MCF 10A (cell line): Measurements from ENCODE around the gene SDHAF1. TPM values are rescaled to one million over a fixed set of nuclear protein-coding genes. Genes with fewer than 3 reads are reported as not detected.

Source experiments
- BruUV-seq: library from RNA; stranded (reverse); fragments of 400-500 nt; replicated peaks from 2 replicates; lab custom pipeline; 2021; lab: Mats Ljungman, UMichigan
- CTCF ChIA-PET: fragments of 300-600 bp; sonication (Branson Sonifier 250); formaldehyde crosslinking; extraction: SDS; loops from one replicate; lab custom pipeline; 2021; ENCODE audit warnings: antibody characterized with exemption, inconsistent platforms; lab: Yijun Ruan, JAX
- POLR2A ChIA-PET: fragments of 300-600, 350-650 bp; sonication (Branson Sonifier 250); formaldehyde crosslinking; extraction: SDS; loops from one replicate; lab custom pipeline; 2020; ENCODE audit warnings: antibody characterized with exemption, inconsistent platforms; lab: Yijun Ruan, JAX
- DNase-seq: peaks from one replicate; pipeline ENCODE4 v3.0.0-alpha.2; 2018; ENCODE audit not compliant: unreplicated experiment
- H3K27ac Mint-ChIP-seq: one replicate; pipeline ENCODE4 v1.8.0; 2022; ENCODE audit warnings: mild to moderate bottlenecking, low read depth, mixed read lengths; ENCODE audit not compliant: unreplicated experiment
- H3K27me3 Mint-ChIP-seq: one replicate; pipeline ENCODE4 v1.8.0; 2022; ENCODE audit warnings: mixed read lengths; ENCODE audit not compliant: insufficient read depth, unreplicated experiment
- H3K36me3 Mint-ChIP-seq: one replicate; pipeline ENCODE4 v1.8.0; 2022; ENCODE audit warnings: mild to moderate bottlenecking, moderate library complexity, mixed read lengths; ENCODE audit not compliant: insufficient read depth, unreplicated experiment
- H3K4me1 Mint-ChIP-seq: one replicate; pipeline ENCODE4 v1.8.0; 2022; ENCODE audit warnings: mixed read lengths; ENCODE audit not compliant: insufficient read depth, unreplicated experiment
- H3K4me3 Mint-ChIP-seq: one replicate; pipeline ENCODE4 v1.8.0; 2022; ENCODE audit warnings: mild to moderate bottlenecking, moderate library complexity, mixed read lengths; ENCODE audit not compliant: unreplicated experiment
- H3K9me3 Mint-ChIP-seq: one replicate; pipeline ENCODE4 v1.8.0; 2022; ENCODE audit warnings: mixed read lengths; ENCODE audit not compliant: unreplicated experiment
- CTCF ChIP-seq: fragments of 200-600 bp; IDR thresholded peaks from one replicate; pipeline ENCODE4 v1.8.0; 2022; ENCODE audit warnings: antibody characterized with exemption, mild to moderate bottlenecking; ENCODE audit not compliant: unreplicated experiment
- intact Hi-C: fragments of 100-400 bp; cut with micrococcal nuclease; formaldehyde crosslinking; loops from 2 replicates; pipeline ENCODE4 v1.14.1; 2022
- total RNA-seq: library from RNA; stranded (reverse); gene quantifications from 2 replicates; pipeline ENCODE4 v1.2.3, GENCODE V29; 2022

Gene SDHAF1
- total RNA-seq, 1 experiment from 2014 or later = 14.4 TPM

- TF ChIP-seq CTCF = no peak
- no peak for DNase-seq
- Mint-ChIP-seq H3K9me3 (no peaks in the 10 kb centered on the region), H3K27me3 (peaks cover 18% of the 10 kb centered on the region), H3K4me1 (no peaks in the 10 kb centered on the region), H3K36me3 (no peaks in the 10 kb centered on the region), H3K27ac (no peak overlapping the region), H3K4me3 (no peak overlapping the region)
- intact Hi-C loops = no loop called here
- no TSS peak for BruUV-seq
- POLR2A ChIA-PET = interaction anchor here (0.6 kb wide), 1 partner anchor 450 kb away, joined by 3 read pairs; no protein-coding TSS in a partner anchor
- CTCF ChIA-PET = interaction anchor here (0.7 kb wide), 1 partner anchor 789 kb away, joined by 3 read pairs; no protein-coding TSS in a partner anchor
Measured at GRCh38 chr19:35973487-35973886, 21.5 kb upstream of the SDHAF1 start.

GRCh38 chr19:35975608-35976214, 19.3 kb upstream of the SDHAF1 start:
- Mint-ChIP-seq H3K4me3 (no peak overlapping the region), H3K4me1 (no peaks in the 10 kb centered on the region), H3K27me3 (peaks cover 30% of the 10 kb centered on the region), H3K9me3 (no peaks in the 10 kb centered on the region), H3K36me3 (no peaks in the 10 kb centered on the region), H3K27ac (no peak overlapping the region)
- ChIA-PET CTCF (no interaction called here), POLR2A (no interaction called here)
- intact Hi-C loops = no loop called here
- BruUV-seq = no TSS peak
- DNase-seq = peak; percentile 23
- TF ChIP-seq CTCF = no peak

- Mint-ChIP-seq H3K4me1 (no peaks in the 10 kb centered on the region), H3K27me3 (peaks cover 49% of the 10 kb centered on the region), H3K4me3 (no peak overlapping the region), H3K9me3 (no peaks in the 10 kb centered on the region), H3K36me3 (no peaks in the 10 kb centered on the region), H3K27ac (no peak overlapping the region)
- ChIA-PET POLR2A (no interaction called here), CTCF (interaction anchor here (0.6 to 0.7 kb wide), 2 partner anchors 265 to 401 kb away, joined by 4 read pairs; partner anchors contain the start of gene ZFP14)
- no TSS peak for BruUV-seq
- intact Hi-C loops = no loop called here
- no peak for TF ChIP-seq CTCF
- no peak for DNase-seq
Measured at GRCh38 chr19:35977446-35978222, 17.4 kb upstream of the SDHAF1 start.

- DNase-seq = no peak
- no peaks in the 10 kb centered on the region for H3K36me3 Mint-ChIP-seq
- no peak overlapping the region for H3K4me3 Mint-ChIP-seq
- no peak overlapping the region for H3K27ac Mint-ChIP-seq
- no TSS peak for BruUV-seq
- H3K4me1 Mint-ChIP-seq = no peaks in the 10 kb centered on the region
- ChIA-PET CTCF (no interaction called here), POLR2A (no interaction called here)
- intact Hi-C loops = no loop called here
- H3K27me3 Mint-ChIP-seq = peaks cover 56% of the 10 kb centered on the region
- no peak for TF ChIP-seq CTCF
- no peaks in the 10 kb centered on the region for H3K9me3 Mint-ChIP-seq
Measured at GRCh38 chr19:35978271-35978670, 16.7 kb upstream of the SDHAF1 start.
